ENCODE measurements around the gene CHMP6. TPM values are rescaled to one million over a fixed set of nuclear protein-coding genes. Genes with fewer than 3 reads are reported as not detected.
A peak's percentile ranks its signal among the peaks of the same experiment; 100 is the strongest.

Gene CHMP6
- total RNA-seq, 1 donor from 2014 or later, result 27.6 TPM

DNA sequence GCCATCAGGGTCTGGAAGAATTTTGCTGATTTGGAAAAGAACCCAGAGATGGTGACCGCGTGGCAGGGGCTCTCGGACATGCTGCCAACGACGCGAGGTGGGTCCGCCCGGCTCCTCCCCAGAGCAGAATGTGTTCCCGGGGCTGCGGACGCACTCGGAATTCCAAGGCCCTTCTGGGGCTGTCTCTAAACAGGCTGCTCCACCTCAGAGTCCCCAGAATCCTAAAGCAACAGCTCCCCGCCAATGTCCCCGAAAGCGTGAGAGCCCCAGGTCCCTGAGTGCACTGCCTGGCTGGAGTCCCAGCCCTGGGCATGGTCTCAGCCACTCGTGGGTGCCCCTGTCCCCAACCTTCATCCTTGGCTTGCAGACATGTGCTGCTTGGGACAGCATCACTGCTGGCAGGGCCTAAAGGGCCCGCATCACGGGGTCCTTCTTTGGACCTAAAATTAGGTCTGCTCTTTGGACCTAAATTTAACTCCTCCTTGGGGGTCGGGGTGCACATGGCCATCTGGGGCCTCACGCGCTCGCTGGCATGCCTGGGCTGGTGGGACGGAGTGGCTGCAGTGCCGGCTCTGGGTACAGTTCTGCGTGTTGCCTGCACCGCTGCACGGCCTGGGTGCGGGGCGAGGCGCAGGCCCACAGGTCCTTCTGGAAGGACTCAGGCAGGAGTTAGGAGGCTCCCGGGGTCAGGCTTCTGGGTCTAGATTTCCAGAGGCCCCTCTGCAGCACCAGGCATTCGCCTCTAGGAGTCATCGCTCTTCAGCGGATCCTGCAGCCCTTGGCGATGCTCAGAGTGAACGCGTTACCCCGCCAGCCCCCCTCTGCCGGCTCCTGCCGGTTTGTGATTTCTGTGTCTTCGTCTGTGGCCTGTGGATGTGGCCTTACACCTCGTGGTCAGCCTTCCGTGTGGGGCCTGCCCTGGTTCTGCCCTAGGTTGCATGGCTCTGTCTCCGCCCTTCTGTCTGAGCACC is 41.9 kb upstream of the CHMP6 start:
- Mint-ChIP-seq H3K4me1 (ENCODE audit: low read depth) (peaks cover 9% of the 10 kb centered on the region), H3K36me3 (ENCODE audit: low read depth) (peaks cover 13% of the 10 kb centered on the region), H3K27me3 (ENCODE audit: low read depth) (no peaks in the 10 kb centered on the region), H3K9me3 (ENCODE audit: low read depth) (no peaks in the 10 kb centered on the region), H3K27ac (ENCODE audit: unreplicated experiment) (no peak overlapping the region), H3K4me3 (ENCODE audit: unreplicated experiment) (no peak overlapping the region)
- peak; percentile 82 for DNase-seq (ENCODE audit: low spot score)
- TF ChIP-seq CTCF (IDR thresholded peaks at IDR 0.05), result peak; percentile 11

DNA sequence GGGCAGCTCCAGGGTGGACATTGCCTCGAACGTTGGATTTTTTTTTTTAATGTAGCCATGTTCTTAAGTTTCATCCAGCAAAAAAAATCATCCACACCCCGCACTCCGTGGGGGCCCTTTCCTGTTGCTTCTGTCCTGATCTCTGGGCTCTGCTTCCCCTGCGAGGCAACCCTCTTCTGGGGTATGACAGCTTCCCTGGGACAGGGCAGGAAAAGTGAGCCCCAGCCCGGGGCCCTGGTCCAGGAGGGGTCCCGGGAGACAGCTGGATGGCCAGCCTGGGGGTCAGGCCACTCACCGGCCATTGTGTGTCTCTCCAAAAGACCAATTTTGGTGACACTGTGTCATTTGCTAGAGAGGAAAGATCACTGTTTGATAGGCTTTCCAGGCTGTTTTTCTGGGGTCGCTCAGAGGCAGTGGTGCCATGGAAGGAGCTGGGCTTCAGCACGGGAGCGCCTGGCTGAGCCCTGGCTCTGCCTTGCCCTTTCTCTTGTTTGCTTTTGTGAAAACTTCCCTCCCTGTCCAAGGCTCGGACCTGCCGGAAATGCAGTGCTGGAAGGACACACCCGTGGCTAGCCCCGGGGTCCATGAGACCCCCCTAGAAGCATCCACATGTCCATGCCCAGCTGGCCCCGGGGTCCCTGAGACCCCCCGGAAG is 41.0 kb upstream of the CHMP6 start:
- peak; percentile 68 for DNase-seq (ENCODE audit: low spot score)
- Mint-ChIP-seq H3K4me3 (ENCODE audit: unreplicated experiment) (no peak overlapping the region), H3K27ac (ENCODE audit: unreplicated experiment) (no peak overlapping the region), H3K36me3 (ENCODE audit: low read depth) (peaks cover 15% of the 10 kb centered on the region), H3K4me1 (ENCODE audit: low read depth) (peaks cover 9% of the 10 kb centered on the region), H3K27me3 (ENCODE audit: low read depth) (no peaks in the 10 kb centered on the region), H3K9me3 (ENCODE audit: low read depth) (no peaks in the 10 kb centered on the region)
- TF ChIP-seq CTCF (IDR thresholded peaks at IDR 0.05), result no peak

GRCh38 chr17:80951121-80952090 is 40.2 kb upstream of the CHMP6 start:
- H3K4me3 Mint-ChIP-seq (ENCODE audit: unreplicated experiment), result no peak overlapping the region
- no peak overlapping the region for H3K27ac Mint-ChIP-seq (ENCODE audit: unreplicated experiment)
- no peaks in the 10 kb centered on the region for H3K27me3 Mint-ChIP-seq (ENCODE audit: low read depth)
- no peak for TF ChIP-seq CTCF (IDR thresholded peaks at IDR 0.05)
- no peaks in the 10 kb centered on the region for H3K9me3 Mint-ChIP-seq (ENCODE audit: low read depth)
- H3K36me3 Mint-ChIP-seq (ENCODE audit: low read depth), result peaks cover 11% of the 10 kb centered on the region
- peak; percentile 81 for DNase-seq (ENCODE audit: low spot score)
- peaks cover 9% of the 10 kb centered on the region for H3K4me1 Mint-ChIP-seq (ENCODE audit: low read depth)

DNA sequence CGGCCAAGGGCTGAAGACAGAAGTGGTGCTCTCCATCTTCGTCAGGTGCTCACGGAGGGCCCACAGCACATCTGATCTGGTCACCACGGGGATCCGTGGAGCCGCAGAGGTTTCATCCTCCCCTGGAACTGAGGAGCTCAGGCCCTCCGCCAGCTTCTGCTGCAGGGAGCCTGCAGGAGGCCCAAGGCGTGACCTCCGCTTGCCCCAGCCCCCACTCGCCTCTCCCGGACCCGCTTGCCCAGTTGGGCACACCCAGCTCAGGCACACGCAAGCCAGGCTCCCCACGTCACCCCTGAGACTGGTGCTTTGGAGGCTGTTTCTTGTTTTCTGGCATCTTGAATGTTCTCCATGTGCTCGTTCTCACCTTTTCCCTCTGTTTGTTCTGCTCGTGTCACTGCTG is 39.4 kb upstream of the CHMP6 start:
- Mint-ChIP-seq H3K27ac (ENCODE audit: unreplicated experiment) (no peak overlapping the region), H3K4me3 (ENCODE audit: unreplicated experiment) (no peak overlapping the region), H3K27me3 (ENCODE audit: low read depth) (no peaks in the 10 kb centered on the region), H3K9me3 (ENCODE audit: low read depth) (no peaks in the 10 kb centered on the region), H3K4me1 (ENCODE audit: low read depth) (peaks cover 9% of the 10 kb centered on the region), H3K36me3 (ENCODE audit: low read depth) (peaks cover 6% of the 10 kb centered on the region)
- DNase-seq (ENCODE audit: low spot score), result peak; percentile 87
- no peak for TF ChIP-seq CTCF (IDR thresholded peaks at IDR 0.05)

Measured in chondrocyte (in vitro differentiated cells).